CD4-positive, alpha-beta T cell treated with Interleukin-15 for 1 hour (primary cell): Measurements from ENCODE around the gene PDF.
"Not testable (repeated sequence)": the region's sequence is repeated elsewhere in the genome, so short reads cannot be mapped to it uniquely, and the experiment has no call there.

Source experiments
- DNase-seq: peaks from one replicate; pipeline ENCODE4 v3.0.0-alpha.2; 2020

PDF gene

GRCh38 chr16:69330286-69331109 is at the start of gene PDF:
PDF (minus strand) TSS chr16:69330588; CDS start chr16:69330570, 18 bp downstream.
- DNase-seq, result peak; percentile 72

GRCh38 chr16:69378760-69379159 is 48.4 kb upstream of the PDF start:
- no peak for DNase-seq

- DNase-seq, result no peak
Observed at GRCh38 chr16:69378036-69378435, 47.6 kb upstream of the PDF start.

- DNase-seq, result no peak
Observed at GRCh38 chr16:69376393-69377059, 46.1 kb upstream of the PDF start.

- no peak for DNase-seq
Observed at GRCh38 chr16:69373019-69373418, 42.6 kb upstream of the PDF start.

GRCh38 chr16:69371564-69371963 is 41.2 kb upstream of the PDF start:
- peak; percentile 36 for DNase-seq

- no peak for DNase-seq
Observed at GRCh38 chr16:69368866-69369265, 38.5 kb upstream of the PDF start.

GRCh38 chr16:69367980-69368379 is 37.6 kb upstream of the PDF start:
- no peak for DNase-seq

- no peak for DNase-seq
Observed at GRCh38 chr16:69366431-69366830, 36.0 kb upstream of the PDF start.

- DNase-seq, result no peak
Observed at GRCh38 chr16:69365901-69366300, 35.5 kb upstream of the PDF start.

- no peak for DNase-seq
Observed at GRCh38 chr16:69364088-69364487, 33.7 kb upstream of the PDF start.

GRCh38 chr16:69363281-69363717 is 32.9 kb upstream of the PDF start:
- DNase-seq, result no peak

- not testable (repeated sequence) for DNase-seq
Observed at GRCh38 chr16:69360070-69360469, 29.7 kb upstream of the PDF start.

- no peak for DNase-seq
Observed at GRCh38 chr16:69351309-69352027, 21.1 kb upstream of the PDF start, which contains the start of gene TMED6. TMED6 (minus strand) TSS chr16:69351786; CDS start chr16:69351753, 33 bp downstream.

GRCh38 chr16:69350536-69351133 is 20.2 kb upstream of the PDF start:
- DNase-seq, result no peak

GRCh38 chr16:69349536-69349935 is 19.1 kb upstream of the PDF start:
- no peak for DNase-seq

GRCh38 chr16:69348222-69348621 is 17.8 kb upstream of the PDF start:
- DNase-seq, result no peak

- DNase-seq, result no peak
Observed at GRCh38 chr16:69346683-69347082, 16.3 kb upstream of the PDF start.

- DNase-seq, result no peak
Observed at GRCh38 chr16:69345923-69346322, 15.5 kb upstream of the PDF start.

- DNase-seq, result no peak
Observed at GRCh38 chr16:69344171-69344570, 13.8 kb upstream of the PDF start.

GRCh38 chr16:69340095-69340644 is 9.8 kb upstream of the PDF start:
- DNase-seq, result no peak

GRCh38 chr16:69339289-69340094 is 9.1 kb upstream of the PDF start, which contains the start of the genes COG8 and NIP7:
COG8 (minus strand) TSS chr16:69339564; CDS start chr16:69339552, 12 bp downstream.
NIP7 (plus strand) TSS chr16:69339772; CDS start chr16:69339830, 58 bp downstream.
- peak; percentile 93 for DNase-seq
